ENCODE data around the gene MSRB3. TPM values are rescaled to one million over a fixed set of nuclear protein-coding genes. Genes with fewer than 3 reads are reported as not detected.

MSRB3 gene
- total RNA-seq, 1 experiment from 2014 or later, result 1.1 TPM

DNA sequence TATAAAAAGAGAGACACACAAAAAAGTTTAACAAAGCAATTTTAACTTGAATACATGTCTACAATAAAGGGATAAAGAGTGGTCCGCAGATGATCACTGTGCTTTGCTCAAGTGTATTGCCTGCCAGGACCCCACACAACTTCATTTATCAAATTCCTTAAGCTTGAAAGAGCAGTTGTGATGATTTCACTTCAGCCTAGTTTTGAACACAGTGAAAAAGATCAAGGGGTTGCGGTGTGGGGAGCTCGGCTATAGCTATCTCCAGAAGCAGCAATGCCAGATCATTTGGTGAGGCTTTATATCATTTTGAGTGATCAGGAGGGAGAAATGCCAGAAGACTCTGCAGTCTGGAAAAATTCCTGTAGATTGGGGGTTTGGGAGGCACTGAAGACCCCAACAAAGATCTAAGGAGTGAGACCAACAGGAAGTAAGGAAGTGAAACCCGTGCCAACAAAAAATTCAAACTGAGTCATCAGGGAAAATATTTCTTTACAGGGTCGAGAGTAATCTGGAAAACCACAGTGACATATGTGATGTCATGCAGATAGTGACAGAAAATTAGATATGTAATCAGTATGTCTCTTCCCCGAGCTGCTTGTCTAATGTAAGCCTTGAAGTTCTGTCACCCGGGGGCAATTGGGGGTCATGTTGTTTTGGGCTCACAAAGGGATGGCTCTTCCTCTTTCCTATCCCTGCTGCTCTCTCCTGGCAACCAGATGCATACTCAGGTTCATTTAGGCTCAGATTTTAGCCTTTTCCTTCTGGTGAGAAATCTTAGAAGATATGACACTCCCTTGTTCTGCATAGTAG is 221.8 kb downstream of the MSRB3 start:
- Histone ChIP-seq H2BK12ac (ENCODE audit: insufficient read length, low read depth, low read length) (no peak overlapping the region), H3K4me2 (ENCODE audit: insufficient read depth, insufficient read length, low read length) (no peak overlapping the region)
- H3K4me3 Mint-ChIP-seq, result no peak overlapping the region

More for the DNA sequence above, 221.8 kb downstream of the MSRB3 start:
- Histone ChIP-seq H2BK20ac (ENCODE audit: low read depth, low read length, poor library complexity, severe bottlenecking) (no peak overlapping the region), H2BK15ac (ENCODE audit: low read depth, low read length) (no peak overlapping the region), H4K8ac (replicated peaks; ENCODE audit: insufficient read length, low read depth, low read length) (no peak overlapping the region), H3K23me2 (ENCODE audit: insufficient read length, low read depth, low read length, poor library complexity, severe bottlenecking) (no peaks in the 10 kb centered on the region), H2AK5ac (ENCODE audit: insufficient read length, low read length) (no peak overlapping the region), H3K14ac (ENCODE audit: insufficient read depth, low read length) (no peak overlapping the region), H3K79me1 (ENCODE audit: insufficient read depth, low read depth, low read length, poor library complexity, severe bottlenecking) (no peaks in the 10 kb centered on the region), H3K9me3 (ENCODE audit: control insufficient read depth, low read depth, low read length) (no peaks in the 10 kb centered on the region), H3T11ph (ENCODE audit: low read length) (no peak overlapping the region), H4K20me1 (ENCODE audit: control insufficient read depth, insufficient read depth, insufficient read length) (no peaks in the 10 kb centered on the region), H4K5ac (ENCODE audit: insufficient read length, low read depth, low read length) (no peak overlapping the region), H2BK120ac (ENCODE audit: low read depth, low read length, poor library complexity, severe bottlenecking) (no peak overlapping the region), H3K56ac (ENCODE audit: insufficient read length, low read depth, low read length) (no peak overlapping the region), H3K23ac (ENCODE audit: insufficient read length, low read depth, low read length) (no peak overlapping the region), H3K79me2 (ENCODE audit: insufficient read depth, low read length) (no peaks in the 10 kb centered on the region), H3K27me3 (ENCODE audit: insufficient read depth, low read length) (no peaks in the 10 kb centered on the region; the same call in 1 of the 2 replicates), H3K27ac (ENCODE audit: insufficient read length, low read depth, low read length) (no peak overlapping the region), H2AFZ (ENCODE audit: low read length) (no peak overlapping the region), H3K9ac (ENCODE audit: extremely low read depth, insufficient read length, low read length) (no peak overlapping the region), H2BK5ac (ENCODE audit: insufficient read length, low read length) (no peak overlapping the region), H3K4ac (ENCODE audit: low read depth, low read length) (no peak overlapping the region), H3K18ac (ENCODE audit: insufficient read length, low read depth, low read length) (no peak overlapping the region), H3K4me1 (ENCODE audit: insufficient read depth, low read length) (no peaks in the 10 kb centered on the region), H4K91ac (ENCODE audit: insufficient read length, low read depth, low read length) (no peak overlapping the region)
- WGBS (ENCODE audit: extremely low coverage, insufficient read length, low lambda C conversion rate), result no CpG with 5 or more reads among the region's 7 CpGs
- TF ChIP-seq, protein P1, sequence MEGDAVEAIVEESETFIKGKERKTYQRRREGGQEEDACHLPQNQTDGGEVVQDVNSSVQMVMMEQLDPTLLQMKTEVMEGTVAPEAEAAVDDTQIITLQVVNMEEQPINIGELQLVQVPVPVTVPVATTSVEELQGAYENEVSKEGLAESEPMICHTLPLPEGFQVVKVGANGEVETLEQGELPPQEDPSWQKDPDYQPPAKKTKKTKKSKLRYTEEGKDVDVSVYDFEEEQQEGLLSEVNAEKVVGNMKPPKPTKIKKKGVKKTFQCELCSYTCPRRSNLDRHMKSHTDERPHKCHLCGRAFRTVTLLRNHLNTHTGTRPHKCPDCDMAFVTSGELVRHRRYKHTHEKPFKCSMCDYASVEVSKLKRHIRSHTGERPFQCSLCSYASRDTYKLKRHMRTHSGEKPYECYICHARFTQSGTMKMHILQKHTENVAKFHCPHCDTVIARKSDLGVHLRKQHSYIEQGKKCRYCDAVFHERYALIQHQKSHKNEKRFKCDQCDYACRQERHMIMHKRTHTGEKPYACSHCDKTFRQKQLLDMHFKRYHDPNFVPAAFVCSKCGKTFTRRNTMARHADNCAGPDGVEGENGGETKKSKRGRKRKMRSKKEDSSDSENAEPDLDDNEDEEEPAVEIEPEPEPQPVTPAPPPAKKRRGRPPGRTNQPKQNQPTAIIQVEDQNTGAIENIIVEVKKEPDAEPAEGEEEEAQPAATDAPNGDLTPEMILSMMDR (conservative IDR thresholded peaks at IDR 0.05), result no peak
- DNase-seq, result no peak
- peaks cover 2% of the 10 kb centered on the region for H3K27me3 Mint-ChIP-seq (ENCODE audit: low read depth)
- H3K36me3 Mint-ChIP-seq (ENCODE audit: insufficient read depth in 1 of 3, low read depth in 3 of 3), result no peaks in the 10 kb centered on the region
- H3K9me3 Mint-ChIP-seq, result no peaks in the 10 kb centered on the region
- H3K4me1 Mint-ChIP-seq, result peaks cover under 1 to 4% of the 10 kb centered on the region in 2 experiments; a peak in 3 of 4 replicates
- H3K27ac Mint-ChIP-seq, result 0 out of 7 replicates have a peak overlapping the region, but pooled peaks of 1 of the 3 experiments have one; percentile 73
